GM12801 (cell line): Measurements from ENCODE around the gene CALM3.

Experiments
- CTCF ChIP-seq: IDR thresholded peaks from one replicate; pipeline ENCODE4 v1.5.1; 2011; ENCODE audit warnings: control low read depth; ENCODE audit not compliant: insufficient read length; ENCODE audit errors: extremely low read depth

Gene CALM3

GRCh38 chr19:46607448-46607841, 6.3 kb downstream of the CALM3 start:
- no peak for TF ChIP-seq CTCF

DNA sequence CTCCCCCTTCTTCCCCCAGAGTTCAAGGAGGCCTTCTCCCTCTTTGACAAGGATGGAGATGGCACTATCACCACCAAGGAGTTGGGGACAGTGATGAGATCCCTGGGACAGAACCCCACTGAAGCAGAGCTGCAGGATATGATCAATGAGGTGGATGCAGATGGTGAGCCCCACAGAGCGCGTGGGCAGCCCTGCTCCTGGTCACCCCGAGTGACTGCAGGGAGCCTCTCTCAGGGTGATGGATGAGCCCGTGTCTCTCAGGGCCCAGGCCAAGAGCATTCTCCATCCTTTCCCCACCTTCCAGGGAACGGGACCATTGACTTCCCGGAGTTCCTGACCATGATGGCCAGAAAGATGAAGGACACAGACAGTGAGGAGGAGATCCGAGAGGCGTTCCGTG, 7.0 kb downstream of the CALM3 start:
- TF ChIP-seq CTCF: no peak

DNA sequence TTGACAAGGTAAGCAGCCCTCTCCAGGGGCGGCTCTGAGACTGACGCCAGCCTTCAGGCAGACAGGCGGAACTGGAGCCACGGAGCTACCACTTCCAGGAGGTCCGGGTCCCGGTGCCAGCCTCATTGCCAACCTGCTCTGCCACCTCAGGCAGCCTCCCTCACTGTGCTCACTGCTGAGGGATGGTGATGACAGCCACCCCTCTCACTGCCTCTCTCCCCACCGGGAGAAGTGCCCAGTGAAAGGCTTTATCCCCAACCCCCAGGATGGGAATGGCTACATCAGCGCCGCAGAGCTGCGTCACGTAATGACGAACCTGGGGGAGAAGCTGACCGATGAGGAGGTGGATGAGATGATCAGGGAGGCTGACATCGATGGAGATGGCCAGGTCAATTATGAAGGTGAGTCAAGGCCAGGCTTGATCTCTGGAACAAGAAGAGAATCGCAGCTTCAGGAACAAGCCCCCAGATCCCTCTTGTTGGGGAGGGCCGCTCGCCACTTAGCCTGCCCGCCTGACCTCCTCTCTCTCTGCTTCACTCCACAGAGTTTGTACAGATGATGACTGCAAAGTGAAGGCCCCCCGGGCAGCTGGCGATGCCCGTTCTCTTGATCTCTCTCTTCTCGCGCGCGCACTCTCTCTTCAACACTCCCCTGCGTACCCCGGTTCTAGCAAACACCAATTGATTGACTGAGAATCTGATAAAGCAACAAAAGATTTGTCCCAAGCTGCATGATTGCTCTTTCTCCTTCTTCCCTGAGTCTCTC, 7.6 kb downstream of the CALM3 start:
- TF ChIP-seq CTCF: no peak

DNA sequence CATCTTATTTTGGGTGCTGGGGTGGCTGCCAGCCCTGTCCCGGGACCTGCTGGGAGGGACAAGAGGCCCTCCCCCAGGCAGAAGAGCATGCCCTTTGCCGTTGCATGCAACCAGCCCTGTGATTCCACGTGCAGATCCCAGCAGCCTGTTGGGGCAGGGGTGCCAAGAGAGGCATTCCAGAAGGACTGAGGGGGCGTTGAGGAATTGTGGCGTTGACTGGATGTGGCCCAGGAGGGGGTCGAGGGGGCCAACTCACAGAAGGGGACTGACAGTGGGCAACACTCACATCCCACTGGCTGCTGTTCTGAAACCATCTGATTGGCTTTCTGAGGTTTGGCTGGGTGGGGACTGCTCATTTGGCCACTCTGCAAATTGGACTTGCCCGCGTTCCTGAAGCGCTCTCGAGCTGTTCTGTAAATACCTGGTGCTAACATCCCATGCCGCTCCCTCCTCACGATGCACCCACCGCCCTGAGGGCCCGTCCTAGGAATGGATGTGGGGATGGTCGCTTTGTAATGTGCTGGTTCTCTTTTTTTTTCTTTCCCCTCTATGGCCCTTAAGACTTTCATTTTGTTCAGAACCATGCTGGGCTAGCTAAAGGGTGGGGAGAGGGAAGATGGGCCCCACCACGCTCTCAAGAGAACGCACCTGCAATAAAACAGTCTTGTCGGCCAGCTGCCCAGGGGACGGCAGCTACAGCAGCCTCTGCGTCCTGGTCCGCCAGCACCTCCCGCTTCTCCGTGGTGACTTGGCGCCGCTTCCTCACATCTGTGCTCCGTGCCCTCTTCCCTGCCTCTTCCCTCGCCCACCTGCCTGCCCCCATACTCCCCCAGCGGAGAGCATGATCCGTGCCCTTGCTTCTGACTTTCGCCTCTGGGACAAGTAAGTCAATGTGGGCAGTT, 8.6 kb downstream of the CALM3 start:
- TF ChIP-seq CTCF: no peak

DNA sequence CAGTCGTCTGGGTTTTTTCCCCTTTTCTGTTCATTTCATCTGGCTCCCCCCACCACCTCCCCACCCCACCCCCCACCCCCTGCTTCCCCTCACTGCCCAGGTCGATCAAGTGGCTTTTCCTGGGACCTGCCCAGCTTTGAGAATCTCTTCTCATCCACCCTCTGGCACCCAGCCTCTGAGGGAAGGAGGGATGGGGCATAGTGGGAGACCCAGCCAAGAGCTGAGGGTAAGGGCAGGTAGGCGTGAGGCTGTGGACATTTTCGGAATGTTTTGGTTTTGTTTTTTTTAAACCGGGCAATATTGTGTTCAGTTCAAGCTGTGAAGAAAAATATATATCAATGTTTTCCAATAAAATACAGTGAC, 9.3 kb downstream of the CALM3 start:
- no peak for TF ChIP-seq CTCF

GRCh38 chr19:46610851-46611770, 10.0 kb downstream of the CALM3 start:
- no peak for TF ChIP-seq CTCF

GRCh38 chr19:46611776-46612175, 10.6 kb downstream of the CALM3 start:
- TF ChIP-seq CTCF: no peak
